ENCODE measurements around the gene HOXA1.

Gene HOXA1

DNA sequence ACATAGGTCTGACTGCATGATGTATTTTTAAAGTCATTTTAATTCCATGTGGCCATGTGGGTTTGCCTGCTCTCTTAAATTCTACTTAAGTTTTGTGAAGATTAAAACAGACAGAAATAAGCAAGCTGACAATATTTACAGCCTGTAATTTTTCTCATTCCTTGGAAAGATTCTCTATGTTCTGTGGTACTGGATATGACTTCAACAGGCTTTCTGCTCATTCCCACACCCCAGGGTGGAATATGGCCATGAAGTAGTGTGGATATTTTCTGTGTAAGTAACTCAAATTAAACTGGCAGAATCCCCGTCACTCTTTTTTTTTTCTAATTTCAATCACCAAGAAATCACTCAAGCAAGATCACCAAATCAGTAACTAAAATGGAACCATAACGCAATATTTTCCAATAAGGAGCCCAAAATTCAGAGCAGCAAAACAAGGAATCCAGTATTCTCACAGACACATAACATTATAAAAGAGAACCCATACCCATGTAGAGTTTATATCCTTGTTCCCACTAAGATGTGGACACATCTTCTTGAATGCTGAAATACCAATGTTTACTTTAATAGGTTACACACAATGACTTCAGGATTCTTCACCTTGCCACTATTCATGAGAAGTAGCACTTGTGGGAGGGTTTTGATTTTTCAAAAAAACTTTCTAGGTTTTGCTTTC lies 42.0 kb upstream of the HOXA1 start:
- Histone ChIP-seq H3K9me2 (replicated peaks; ENCODE audit: insufficient read depth, low read length) (no peaks in the 10 kb centered on the region), H3K9me3 (replicated peaks; ENCODE audit: insufficient read depth, low read length) (no peaks in the 10 kb centered on the region), H3K27me3 (replicated peaks; ENCODE audit: insufficient read depth, low read length) (no peaks in the 10 kb centered on the region), H3K27ac (ENCODE audit: low read length) (no peak overlapping the region), H3K9ac (ENCODE audit: low read length) (no peak overlapping the region), H3K4me3 (ENCODE audit: low read length) (no peak overlapping the region), H2AFZ (ENCODE audit: low read length) (no peak overlapping the region), H3F3A (ENCODE audit: insufficient read depth, low read length) (no peaks in the 10 kb centered on the region), H3K4me1 (ENCODE audit: low read length) (no peaks in the 10 kb centered on the region), H3K79me2 (ENCODE audit: low read length) (no peaks in the 10 kb centered on the region), H3K4me2 (ENCODE audit: low read depth, low read length) (no peak overlapping the region), H3K36me3 (replicated peaks; ENCODE audit: insufficient read depth, low read length) (no peaks in the 10 kb centered on the region), H4K20me1 (ENCODE audit: insufficient read depth, low read length) (no peaks in the 10 kb centered on the region)
- DNase-seq, result no peak
- TF ChIP-seq, protein P1, sequence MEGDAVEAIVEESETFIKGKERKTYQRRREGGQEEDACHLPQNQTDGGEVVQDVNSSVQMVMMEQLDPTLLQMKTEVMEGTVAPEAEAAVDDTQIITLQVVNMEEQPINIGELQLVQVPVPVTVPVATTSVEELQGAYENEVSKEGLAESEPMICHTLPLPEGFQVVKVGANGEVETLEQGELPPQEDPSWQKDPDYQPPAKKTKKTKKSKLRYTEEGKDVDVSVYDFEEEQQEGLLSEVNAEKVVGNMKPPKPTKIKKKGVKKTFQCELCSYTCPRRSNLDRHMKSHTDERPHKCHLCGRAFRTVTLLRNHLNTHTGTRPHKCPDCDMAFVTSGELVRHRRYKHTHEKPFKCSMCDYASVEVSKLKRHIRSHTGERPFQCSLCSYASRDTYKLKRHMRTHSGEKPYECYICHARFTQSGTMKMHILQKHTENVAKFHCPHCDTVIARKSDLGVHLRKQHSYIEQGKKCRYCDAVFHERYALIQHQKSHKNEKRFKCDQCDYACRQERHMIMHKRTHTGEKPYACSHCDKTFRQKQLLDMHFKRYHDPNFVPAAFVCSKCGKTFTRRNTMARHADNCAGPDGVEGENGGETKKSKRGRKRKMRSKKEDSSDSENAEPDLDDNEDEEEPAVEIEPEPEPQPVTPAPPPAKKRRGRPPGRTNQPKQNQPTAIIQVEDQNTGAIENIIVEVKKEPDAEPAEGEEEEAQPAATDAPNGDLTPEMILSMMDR (IDR thresholded peaks at IDR 0.05; ENCODE audit: low read length), result no peak
- TF ChIP-seq EZH2phosphoT487 (IDR thresholded peaks at IDR 0.05; ENCODE audit: low read length) (no peak), EZH2 (optimal IDR thresholded peaks at IDR 0.05; ENCODE audit: low read depth, low read length) (no peak)

DNA sequence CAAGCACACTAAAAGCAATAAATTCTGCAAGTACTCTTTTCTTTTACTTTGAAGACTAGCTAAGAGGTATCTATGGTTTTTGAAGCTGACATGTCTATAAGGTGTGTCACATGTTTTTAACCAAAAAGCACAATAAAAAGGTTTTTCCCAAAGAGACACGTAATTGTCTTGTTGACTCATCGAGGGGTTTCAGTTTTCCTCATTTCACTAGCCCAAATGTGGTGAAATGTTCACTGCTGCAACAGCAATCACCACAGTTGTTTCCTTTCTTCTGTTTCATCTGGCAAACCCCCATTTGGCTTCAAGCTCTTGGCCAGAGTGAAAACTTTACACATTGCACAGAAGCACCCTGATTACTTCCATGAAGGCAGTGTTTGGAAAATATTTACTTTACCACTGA lies 38.6 kb upstream of the HOXA1 start:
- no peaks in the 10 kb centered on the region for H3F3A ChIP-seq (ENCODE audit: insufficient read depth, low read length)
- no peak overlapping the region for H2AFZ ChIP-seq (ENCODE audit: low read length)
- H3K79me2 ChIP-seq (ENCODE audit: low read length), result no peaks in the 10 kb centered on the region
- H3K4me3 ChIP-seq (ENCODE audit: low read length), result no peak overlapping the region
- TF ChIP-seq, protein P1 (IDR thresholded peaks at IDR 0.05; ENCODE audit: low read length), result no peak
- TF ChIP-seq EZH2 (optimal IDR thresholded peaks at IDR 0.05; ENCODE audit: low read depth, low read length), result no peak
- no peak for TF ChIP-seq EZH2phosphoT487 (IDR thresholded peaks at IDR 0.05; ENCODE audit: low read length)
- peaks cover 3% of the 10 kb centered on the region; the same call in 1 of the 2 replicates for H3K27me3 ChIP-seq (replicated peaks; ENCODE audit: insufficient read depth, low read length)
- no peaks in the 10 kb centered on the region for H3K36me3 ChIP-seq (replicated peaks; ENCODE audit: insufficient read depth, low read length)
- H3K27ac ChIP-seq (ENCODE audit: low read length), result no peak overlapping the region
- H3K4me1 ChIP-seq (ENCODE audit: low read length), result no peaks in the 10 kb centered on the region
- DNase-seq, result no peak
- H3K9me2 ChIP-seq (replicated peaks; ENCODE audit: insufficient read depth, low read length), result no peaks in the 10 kb centered on the region
- no peaks in the 10 kb centered on the region for H4K20me1 ChIP-seq (ENCODE audit: insufficient read depth, low read length)
- no peak overlapping the region for H3K9ac ChIP-seq (ENCODE audit: low read length)
- H3K9me3 ChIP-seq (replicated peaks; ENCODE audit: insufficient read depth, low read length), result no peaks in the 10 kb centered on the region
- H3K4me2 ChIP-seq (ENCODE audit: low read depth, low read length), result no peak overlapping the region

DNA sequence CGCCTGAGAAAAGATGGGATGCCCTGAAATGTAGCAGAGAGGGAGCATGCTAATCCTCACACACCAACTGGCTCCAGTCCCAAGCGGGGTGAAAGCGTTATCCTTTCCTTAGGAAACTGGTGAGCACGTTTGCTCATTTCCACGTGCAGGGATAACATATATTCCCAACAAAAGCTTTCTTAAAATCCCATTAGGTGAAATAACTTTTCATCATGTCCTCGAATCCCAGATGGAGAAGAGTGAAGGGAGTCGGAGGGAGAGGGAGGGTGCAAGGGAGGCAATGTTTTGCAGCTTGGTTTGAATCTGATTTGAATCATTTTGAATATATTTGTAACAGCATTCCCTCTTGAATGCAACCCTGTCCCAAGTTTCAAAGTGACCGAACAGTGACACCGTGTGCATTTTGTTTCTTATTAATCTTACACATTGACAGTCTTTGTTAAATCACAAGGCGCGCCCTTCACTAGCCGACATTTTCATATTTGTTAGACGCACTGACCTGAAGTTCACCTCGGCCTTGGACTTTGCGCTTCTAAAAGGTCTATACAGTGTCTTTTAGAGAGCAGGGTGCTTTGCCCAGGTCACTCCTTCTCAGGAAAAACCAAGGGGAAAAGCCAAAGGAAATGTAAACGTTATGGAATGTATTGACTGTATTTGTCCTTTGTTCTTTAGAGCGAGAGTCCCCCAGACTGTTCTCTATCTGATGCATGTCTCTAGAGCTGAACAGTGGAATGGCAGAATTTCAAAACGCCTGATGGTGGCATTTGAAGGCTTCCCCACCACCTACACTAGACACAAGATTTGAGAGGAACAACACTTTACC lies 37.8 kb upstream of the HOXA1 start:
- DNase-seq, result no peak
- Histone ChIP-seq H3K9me2 (replicated peaks; ENCODE audit: insufficient read depth, low read length) (no peaks in the 10 kb centered on the region), H3F3A (ENCODE audit: insufficient read depth, low read length) (no peaks in the 10 kb centered on the region), H3K27me3 (replicated peaks; ENCODE audit: insufficient read depth, low read length) (peaks cover 3% of the 10 kb centered on the region; the same call in 1 of the 2 replicates), H3K9ac (ENCODE audit: low read length) (no peak overlapping the region), H3K4me2 (ENCODE audit: low read depth, low read length) (no peak overlapping the region), H2AFZ (ENCODE audit: low read length) (no peak overlapping the region), H4K20me1 (ENCODE audit: insufficient read depth, low read length) (no peaks in the 10 kb centered on the region), H3K4me3 (ENCODE audit: low read length) (no peak overlapping the region), H3K4me1 (ENCODE audit: low read length) (no peaks in the 10 kb centered on the region), H3K27ac (ENCODE audit: low read length) (no peak overlapping the region), H3K36me3 (replicated peaks; ENCODE audit: insufficient read depth, low read length) (no peaks in the 10 kb centered on the region), H3K9me3 (replicated peaks; ENCODE audit: insufficient read depth, low read length) (no peaks in the 10 kb centered on the region), H3K79me2 (ENCODE audit: low read length) (no peaks in the 10 kb centered on the region)
- TF ChIP-seq, protein P1 (IDR thresholded peaks at IDR 0.05; ENCODE audit: low read length), result no peak
- TF ChIP-seq EZH2 (optimal IDR thresholded peaks at IDR 0.05; ENCODE audit: low read depth, low read length) (no peak), EZH2phosphoT487 (IDR thresholded peaks at IDR 0.05; ENCODE audit: low read length) (no peak)
